HG03064 (cell line): Measurements from ENCODE around the gene OLFM4.

Experiments used
- ATAC-seq: cut with Tn5 transposase; IDR thresholded peaks from one replicate; pipeline ENCODE4 v1.9.1; 2021; ENCODE audit warnings: low read depth; ENCODE audit not compliant: unreplicated experiment

OLFM4 gene

GRCh38 chr13:53060840-53061490, 32.4 kb downstream of the OLFM4 start:
- no peak for ATAC-seq

GRCh38 chr13:53064731-53065130, 36.1 kb downstream of the OLFM4 start:
- no peak for ATAC-seq

GRCh38 chr13:53066411-53066810, 37.8 kb downstream of the OLFM4 start:
- no peak for ATAC-seq

GRCh38 chr13:53068585-53069520, 40.2 kb downstream of the OLFM4 start:
- ATAC-seq: no peak

- no peak for ATAC-seq
Observed at GRCh38 chr13:53069800-53070199, 41.2 kb downstream of the OLFM4 start.

GRCh38 chr13:53073711-53074110, 45.1 kb downstream of the OLFM4 start:
- ATAC-seq: no peak

- ATAC-seq: no peak
Observed at GRCh38 chr13:53074114-53074513, 45.5 kb downstream of the OLFM4 start.

GRCh38 chr13:53075356-53076041, 46.9 kb downstream of the OLFM4 start:
- ATAC-seq: no peak

GRCh38 chr13:53079691-53080090, 51.1 kb downstream of the OLFM4 start:
- ATAC-seq: no peak

GRCh38 chr13:53088871-53089270, 60.3 kb downstream of the OLFM4 start:
- ATAC-seq: no peak

- no peak for ATAC-seq
Observed at GRCh38 chr13:53089951-53090350, 61.3 kb downstream of the OLFM4 start.

- ATAC-seq: no peak
Observed at GRCh38 chr13:53090461-53090860, 61.8 kb downstream of the OLFM4 start.

- ATAC-seq: no peak
Observed at GRCh38 chr13:53092931-53093330, 64.3 kb downstream of the OLFM4 start.

- ATAC-seq: no peak
Observed at GRCh38 chr13:53098455-53098854, 69.8 kb downstream of the OLFM4 start.

- ATAC-seq: no peak
Observed at GRCh38 chr13:53100394-53101063, 71.9 kb downstream of the OLFM4 start.
